ENCODE measurements around the gene GLRX5. TPM values are rescaled to one million over a fixed set of nuclear protein-coding genes. Genes with fewer than 3 reads are reported as not detected.
"Not testable (repeated sequence)": the region's sequence is repeated elsewhere in the genome, so short reads cannot be mapped to it uniquely, and the experiment has no call there.

GLRX5 gene
- polyA plus RNA-seq, 1 experiment: 15.3 TPM

- POLR2A ChIA-PET: no interaction called here
- H3K36me3 ChIP-seq (ENCODE audit: control insufficient read depth, insufficient read depth, low read length): no peaks in the 10 kb centered on the region
- no peaks in the 10 kb centered on the region; the same call in 1 of the 2 replicates for H3K27me3 ChIP-seq (ENCODE audit: control insufficient read depth, insufficient read depth, low read length)
- no peak for DNase-seq (ENCODE audit: low read depth)
- H3K4me3 ChIP-seq (ENCODE audit: low read depth, low read length): no peak overlapping the region
- CTCF ChIA-PET: no interaction called here
- TF ChIP-seq, protein P1, sequence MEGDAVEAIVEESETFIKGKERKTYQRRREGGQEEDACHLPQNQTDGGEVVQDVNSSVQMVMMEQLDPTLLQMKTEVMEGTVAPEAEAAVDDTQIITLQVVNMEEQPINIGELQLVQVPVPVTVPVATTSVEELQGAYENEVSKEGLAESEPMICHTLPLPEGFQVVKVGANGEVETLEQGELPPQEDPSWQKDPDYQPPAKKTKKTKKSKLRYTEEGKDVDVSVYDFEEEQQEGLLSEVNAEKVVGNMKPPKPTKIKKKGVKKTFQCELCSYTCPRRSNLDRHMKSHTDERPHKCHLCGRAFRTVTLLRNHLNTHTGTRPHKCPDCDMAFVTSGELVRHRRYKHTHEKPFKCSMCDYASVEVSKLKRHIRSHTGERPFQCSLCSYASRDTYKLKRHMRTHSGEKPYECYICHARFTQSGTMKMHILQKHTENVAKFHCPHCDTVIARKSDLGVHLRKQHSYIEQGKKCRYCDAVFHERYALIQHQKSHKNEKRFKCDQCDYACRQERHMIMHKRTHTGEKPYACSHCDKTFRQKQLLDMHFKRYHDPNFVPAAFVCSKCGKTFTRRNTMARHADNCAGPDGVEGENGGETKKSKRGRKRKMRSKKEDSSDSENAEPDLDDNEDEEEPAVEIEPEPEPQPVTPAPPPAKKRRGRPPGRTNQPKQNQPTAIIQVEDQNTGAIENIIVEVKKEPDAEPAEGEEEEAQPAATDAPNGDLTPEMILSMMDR (IDR thresholded peaks at IDR 0.05; ENCODE audit: insufficient read depth, low read depth, low read length): no peak
Measured at GRCh38 chr14:95575840-95576473, 41.1 kb downstream of the GLRX5 start.

GRCh38 chr14:95577067-95577800 is 42.4 kb downstream of the GLRX5 start:
- no peak for DNase-seq (ENCODE audit: low read depth)
- CTCF ChIA-PET: no interaction called here
- Histone ChIP-seq H3K36me3 (ENCODE audit: control insufficient read depth, insufficient read depth, low read length) (no peaks in the 10 kb centered on the region), H3K4me3 (ENCODE audit: low read depth, low read length) (no peak overlapping the region), H3K27me3 (ENCODE audit: control insufficient read depth, insufficient read depth, low read length) (no peaks in the 10 kb centered on the region; the same call in 1 of the 2 replicates)
- POLR2A ChIA-PET: no interaction called here
- TF ChIP-seq, protein P1 (IDR thresholded peaks at IDR 0.05; ENCODE audit: insufficient read depth, low read depth, low read length): no peak

DNA sequence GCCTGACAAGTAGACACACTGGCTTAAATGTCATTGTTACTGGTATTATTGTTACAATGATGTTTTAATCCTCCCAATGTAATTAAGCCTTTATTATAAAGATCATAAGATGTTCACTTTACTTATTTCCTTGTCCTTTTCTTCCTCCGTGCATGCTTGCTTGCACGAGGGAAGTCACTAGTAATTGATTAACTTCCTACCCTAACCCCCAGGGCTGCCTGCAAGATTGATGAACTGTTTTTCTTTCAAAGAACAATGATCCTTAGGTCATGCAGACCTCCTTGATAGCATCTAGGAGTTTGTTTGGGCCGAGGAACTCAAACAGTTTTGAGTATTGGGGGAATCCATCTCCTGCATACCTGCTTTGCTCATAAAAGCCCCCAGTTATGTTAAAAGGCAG is 43.0 kb downstream of the GLRX5 start:
- Histone ChIP-seq H3K4me3 (ENCODE audit: low read depth, low read length) (no peak overlapping the region), H3K36me3 (ENCODE audit: control insufficient read depth, insufficient read depth, low read length) (no peaks in the 10 kb centered on the region), H3K27me3 (ENCODE audit: control insufficient read depth, insufficient read depth, low read length) (no peaks in the 10 kb centered on the region; the same call in 1 of the 2 replicates)
- TF ChIP-seq, protein P1 (IDR thresholded peaks at IDR 0.05; ENCODE audit: insufficient read depth, low read depth, low read length): no peak
- CTCF ChIA-PET: no interaction called here
- no peak for DNase-seq (ENCODE audit: low read depth)
- POLR2A ChIA-PET: no interaction called here

GRCh38 chr14:95583836-95584617 is 49.2 kb downstream of the GLRX5 start:
- POLR2A ChIA-PET; CTCF ChIA-PET; H3K36me3 ChIP-seq (ENCODE audit: control insufficient read depth, insufficient read depth, low read length); DNase-seq (ENCODE audit: low read depth); H3K4me3 ChIP-seq (ENCODE audit: low read depth, low read length); H3K27me3 ChIP-seq (ENCODE audit: control insufficient read depth, insufficient read depth, low read length): not testable (repeated sequence)

DNA sequence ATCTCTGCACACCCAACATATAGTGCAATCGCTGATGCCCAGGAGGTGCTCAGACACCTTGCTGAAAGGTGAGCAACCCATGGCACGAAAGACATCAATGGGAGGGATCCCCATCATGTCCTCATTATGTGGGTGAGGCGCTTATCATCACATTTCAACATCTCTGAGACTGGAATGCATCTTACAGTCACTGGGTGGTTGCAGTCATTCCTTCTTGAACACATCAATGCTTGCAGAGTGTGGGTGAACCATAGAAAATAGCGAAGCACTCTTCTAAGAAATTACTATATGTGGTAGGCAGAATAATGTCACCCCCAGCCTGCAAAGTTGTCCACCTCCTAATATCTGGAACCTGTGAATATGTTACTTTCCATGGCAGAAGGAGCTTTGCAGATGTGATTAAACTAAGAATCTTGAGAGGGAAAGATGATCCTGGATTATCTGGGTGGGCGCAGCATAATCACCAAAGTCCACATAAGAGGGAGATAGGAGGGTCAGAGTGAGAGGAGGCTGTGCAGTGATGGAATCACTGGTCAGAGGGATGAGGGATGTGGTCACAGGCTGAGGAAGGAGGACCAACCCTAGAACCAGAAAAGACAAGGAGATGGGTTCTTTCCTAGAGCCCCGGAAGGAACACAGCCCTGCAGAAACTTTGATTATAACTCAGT is 51.2 kb downstream of the GLRX5 start:
- POLR2A ChIA-PET: no interaction called here

DNA sequence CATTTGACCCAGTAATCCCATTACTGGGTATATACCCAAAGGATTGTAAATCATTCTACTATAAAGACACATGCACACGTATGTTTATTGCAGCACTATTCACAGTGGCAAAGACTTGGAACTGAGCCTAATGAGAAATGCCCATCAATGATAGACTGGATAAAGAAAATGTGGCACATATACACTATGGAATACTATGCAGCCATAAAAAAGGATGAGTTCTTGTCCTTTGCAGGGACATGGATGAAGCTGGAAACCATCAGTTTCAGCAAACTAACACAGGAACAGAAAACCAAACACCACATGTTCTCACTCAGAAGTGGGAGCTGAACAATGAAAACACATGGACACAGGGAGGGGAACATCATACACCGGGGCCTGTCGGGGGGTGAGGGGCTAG is 56.3 kb downstream of the GLRX5 start:
- H3K4me3 ChIP-seq (ENCODE audit: low read depth, low read length); CTCF ChIA-PET; H3K27me3 ChIP-seq (ENCODE audit: control insufficient read depth, insufficient read depth, low read length); POLR2A ChIA-PET; DNase-seq (ENCODE audit: low read depth); H3K36me3 ChIP-seq (ENCODE audit: control insufficient read depth, insufficient read depth, low read length): not testable (repeated sequence)

More for the DNA sequence above, 51.2 kb downstream of the GLRX5 start:
- TF ChIP-seq, protein P1 (IDR thresholded peaks at IDR 0.05; ENCODE audit: insufficient read depth, low read depth, low read length): no peak
- Histone ChIP-seq H3K27me3 (ENCODE audit: control insufficient read depth, insufficient read depth, low read length) (no peaks in the 10 kb centered on the region), H3K36me3 (ENCODE audit: control insufficient read depth, insufficient read depth, low read length) (no peaks in the 10 kb centered on the region), H3K4me3 (ENCODE audit: low read depth, low read length) (no peak overlapping the region)
- CTCF ChIA-PET: no interaction called here
- no peak for DNase-seq (ENCODE audit: low read depth)
